Nephron progenitor cell (in vitro differentiated cells): ENCODE data around the gene FBXO38.
A peak's percentile ranks its signal among the peaks of the same experiment; 100 is the strongest.

Experiments
- DNase-seq: peaks from one replicate; pipeline ENCODE4 v3.0.0; 2021
- H3K27ac Mint-ChIP-seq: 2 replicates; pipeline ENCODE4 v1.8.0; 2021; ENCODE audit warnings: mild to moderate bottlenecking, moderate library complexity, mixed read lengths
- H3K27me3 Mint-ChIP-seq: 2 replicates; pipeline ENCODE4 v1.8.0; 2021; ENCODE audit warnings: mild to moderate bottlenecking, low read depth, mixed read lengths; ENCODE audit not compliant: poor library complexity
- H3K36me3 Mint-ChIP-seq: 2 replicates; pipeline ENCODE4 v1.8.0; 2021; ENCODE audit warnings: low read depth, mixed read lengths
- H3K4me1 Mint-ChIP-seq: 2 replicates; pipeline ENCODE4 v1.8.0; 2021; ENCODE audit warnings: mixed read lengths
- H3K4me3 Mint-ChIP-seq: 2 replicates; pipeline ENCODE4 v1.8.0; 2021; ENCODE audit warnings: mild to moderate bottlenecking, moderate library complexity, mixed read lengths
- H3K9me3 Mint-ChIP-seq: 2 replicates; pipeline ENCODE4 v1.8.0; 2021; ENCODE audit warnings: mild to moderate bottlenecking, moderate library complexity, mixed read lengths
- TF ChIP-seq, protein P1 (sequence below): fragments of 200-600 bp; sonication (generic); IDR thresholded peaks from 2 replicates; pipeline ENCODE4 v1.5.0; 2021; ENCODE audit warnings: antibody characterized with exemption

Gene FBXO38

GRCh38 chr5:148421661-148422060, 37.9 kb downstream of the FBXO38 start:
- Mint-ChIP-seq H3K27ac (no peak overlapping the region), H3K9me3 (no peaks in the 10 kb centered on the region), H3K36me3 (peaks cover 60% of the 10 kb centered on the region), H3K4me1 (no peaks in the 10 kb centered on the region), H3K4me3 (no peak overlapping the region), H3K27me3 (no peaks in the 10 kb centered on the region)
- TF ChIP-seq, protein P1, sequence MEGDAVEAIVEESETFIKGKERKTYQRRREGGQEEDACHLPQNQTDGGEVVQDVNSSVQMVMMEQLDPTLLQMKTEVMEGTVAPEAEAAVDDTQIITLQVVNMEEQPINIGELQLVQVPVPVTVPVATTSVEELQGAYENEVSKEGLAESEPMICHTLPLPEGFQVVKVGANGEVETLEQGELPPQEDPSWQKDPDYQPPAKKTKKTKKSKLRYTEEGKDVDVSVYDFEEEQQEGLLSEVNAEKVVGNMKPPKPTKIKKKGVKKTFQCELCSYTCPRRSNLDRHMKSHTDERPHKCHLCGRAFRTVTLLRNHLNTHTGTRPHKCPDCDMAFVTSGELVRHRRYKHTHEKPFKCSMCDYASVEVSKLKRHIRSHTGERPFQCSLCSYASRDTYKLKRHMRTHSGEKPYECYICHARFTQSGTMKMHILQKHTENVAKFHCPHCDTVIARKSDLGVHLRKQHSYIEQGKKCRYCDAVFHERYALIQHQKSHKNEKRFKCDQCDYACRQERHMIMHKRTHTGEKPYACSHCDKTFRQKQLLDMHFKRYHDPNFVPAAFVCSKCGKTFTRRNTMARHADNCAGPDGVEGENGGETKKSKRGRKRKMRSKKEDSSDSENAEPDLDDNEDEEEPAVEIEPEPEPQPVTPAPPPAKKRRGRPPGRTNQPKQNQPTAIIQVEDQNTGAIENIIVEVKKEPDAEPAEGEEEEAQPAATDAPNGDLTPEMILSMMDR = no peak
- no peak for DNase-seq

DNA sequence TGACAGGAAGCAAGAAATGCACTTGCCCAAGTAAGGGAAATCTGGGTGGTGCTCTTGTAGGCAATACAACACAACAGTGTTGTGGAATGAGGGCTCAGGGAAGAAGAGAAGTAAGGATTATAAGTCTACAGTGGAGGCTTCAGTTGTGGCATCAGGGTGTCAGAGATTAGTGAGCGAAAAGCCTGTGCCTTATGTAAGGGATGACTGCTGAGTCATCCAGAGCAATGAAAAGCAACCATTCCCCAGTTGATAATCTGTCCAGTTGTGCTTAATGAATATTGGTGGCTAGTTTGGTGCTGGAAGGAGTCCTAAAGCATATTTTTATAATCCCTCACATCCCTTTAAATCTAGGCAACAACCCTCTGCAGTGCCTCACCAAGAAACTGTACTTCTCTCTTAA, 42.0 kb downstream of the FBXO38 start:
- TF ChIP-seq, protein P1 = no peak
- Mint-ChIP-seq H3K36me3 (peaks cover 74% of the 10 kb centered on the region), H3K9me3 (no peaks in the 10 kb centered on the region), H3K4me1 (no peaks in the 10 kb centered on the region), H3K27ac (no peak overlapping the region), H3K27me3 (no peaks in the 10 kb centered on the region), H3K4me3 (no peak overlapping the region)
- no peak for DNase-seq

GRCh38 chr5:148426514-148426913, 42.8 kb downstream of the FBXO38 start:
- H3K27ac Mint-ChIP-seq = peak overlapping the region; percentile 11
- no peaks in the 10 kb centered on the region for H3K9me3 Mint-ChIP-seq
- TF ChIP-seq, protein P1 = no peak
- H3K4me3 Mint-ChIP-seq = no peak overlapping the region
- no peaks in the 10 kb centered on the region for H3K27me3 Mint-ChIP-seq
- DNase-seq = no peak
- no peaks in the 10 kb centered on the region for H3K4me1 Mint-ChIP-seq
- peaks cover 81% of the 10 kb centered on the region for H3K36me3 Mint-ChIP-seq

DNA sequence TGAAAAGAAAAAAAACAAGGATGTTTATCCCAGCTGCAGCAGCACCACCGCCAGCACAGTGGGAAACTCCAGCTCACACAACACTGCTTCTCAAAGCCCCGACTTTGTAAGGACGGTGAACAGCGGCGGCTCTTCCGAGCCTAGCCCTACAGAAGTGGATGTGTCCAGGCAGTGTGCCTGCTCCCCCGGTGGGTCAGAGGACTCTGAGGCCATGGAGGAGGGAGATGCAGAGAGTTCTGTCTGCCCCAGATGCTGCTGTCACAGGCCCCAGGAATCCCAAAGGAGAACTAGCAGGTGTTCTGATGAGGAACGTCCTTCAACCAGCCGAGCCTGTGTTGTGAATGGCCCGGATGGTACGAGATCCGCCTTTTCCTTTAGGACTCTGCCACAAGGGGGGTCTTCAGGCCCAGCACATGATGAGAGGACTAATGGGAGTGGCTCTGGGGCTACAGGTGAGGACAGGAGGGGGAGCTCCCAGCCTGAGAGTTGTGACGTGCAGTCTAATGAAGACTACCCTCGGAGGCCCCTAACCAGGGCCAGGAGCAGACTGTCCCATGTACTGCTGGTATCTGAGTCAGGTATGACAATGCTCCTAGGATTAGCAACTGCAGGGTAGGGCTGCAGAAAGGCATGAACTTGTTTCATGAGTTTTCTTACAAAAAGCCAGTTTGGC, 43.7 kb downstream of the FBXO38 start:
- peak overlapping the region; percentile 34 for H3K27ac Mint-ChIP-seq
- H3K36me3 Mint-ChIP-seq = peaks cover 75% of the 10 kb centered on the region
- H3K4me1 Mint-ChIP-seq = no peaks in the 10 kb centered on the region
- TF ChIP-seq, protein P1 = no peak
- no peaks in the 10 kb centered on the region for H3K9me3 Mint-ChIP-seq
- H3K4me3 Mint-ChIP-seq = no peak overlapping the region
- DNase-seq = no peak
- no peaks in the 10 kb centered on the region for H3K27me3 Mint-ChIP-seq

- Mint-ChIP-seq H3K27me3 (no peaks in the 10 kb centered on the region), H3K27ac (no peak overlapping the region), H3K36me3 (peaks cover 78% of the 10 kb centered on the region), H3K9me3 (no peaks in the 10 kb centered on the region), H3K4me1 (no peaks in the 10 kb centered on the region), H3K4me3 (no peak overlapping the region)
- TF ChIP-seq, protein P1 = no peak
- no peak for DNase-seq
Observed at GRCh38 chr5:148428848-148429247, 45.1 kb downstream of the FBXO38 start.

GRCh38 chr5:148433826-148434225, 50.1 kb downstream of the FBXO38 start:
- Mint-ChIP-seq H3K9me3 (no peaks in the 10 kb centered on the region), H3K27ac (no peak overlapping the region), H3K4me3 (no peak overlapping the region), H3K27me3 (no peaks in the 10 kb centered on the region), H3K4me1 (no peaks in the 10 kb centered on the region), H3K36me3 (peaks cover 68% of the 10 kb centered on the region)
- TF ChIP-seq, protein P1 = no peak
- no peak for DNase-seq
